ENCODE measurements around the gene ELOVL6. TPM values are rescaled to one million over a fixed set of nuclear protein-coding genes. Genes with fewer than 3 reads are reported as not detected.

ELOVL6 gene
- total and polyA plus RNA-seq, 2 experiments from 2014 or later: 12.8 to 18.1 TPM

DNA sequence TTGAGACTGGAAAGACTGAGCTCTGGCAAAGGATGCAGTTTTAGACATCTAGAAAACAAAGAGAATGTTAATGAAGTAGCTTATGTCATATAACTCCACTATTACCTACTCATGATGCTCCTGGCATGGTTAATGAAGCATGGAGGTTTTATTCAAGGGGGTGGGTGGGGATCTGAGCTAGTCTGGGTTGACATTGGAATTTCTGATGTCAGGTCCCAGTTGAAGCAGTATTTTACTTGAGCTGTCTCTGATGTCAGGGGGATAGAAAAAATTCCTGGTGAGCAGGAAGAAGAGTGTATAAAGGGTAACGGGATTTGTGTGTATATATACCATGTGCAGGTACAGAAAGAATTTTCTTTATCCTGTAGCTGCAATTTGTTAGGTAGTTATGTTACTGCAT is 102.0 kb downstream of the ELOVL6 start:
- Histone ChIP-seq H2AFZ (no peak overlapping the region), H4K20me1 (ENCODE audit: insufficient read depth, poor library complexity, severe bottlenecking) (no peaks in the 10 kb centered on the region), H3K4me3 (no peak overlapping the region), H3K4me2 (no peak overlapping the region), H3K9me2 (replicated peaks; ENCODE audit: insufficient read depth) (no peaks in the 10 kb centered on the region), H3K27me3 (no peaks in the 10 kb centered on the region), H3K4me1 (ENCODE audit: insufficient read depth) (no peaks in the 10 kb centered on the region), H3K36me3 (replicated peaks; ENCODE audit: insufficient read depth, low read depth) (no peaks in the 10 kb centered on the region), H3K9me3 (ENCODE audit: low read depth) (no peaks in the 10 kb centered on the region), H3K27ac (no peak overlapping the region), H3K79me2 (no peaks in the 10 kb centered on the region)
- TF ChIP-seq EZH2phosphoT487 (IDR thresholded peaks at IDR 0.05; ENCODE audit: low read depth, severe bottlenecking, unreplicated experiment) (no peak), EZH2 (IDR thresholded peaks at IDR 0.05; ENCODE audit: borderline replicate concordance) (no peak)
- TF ChIP-seq, protein P1, sequence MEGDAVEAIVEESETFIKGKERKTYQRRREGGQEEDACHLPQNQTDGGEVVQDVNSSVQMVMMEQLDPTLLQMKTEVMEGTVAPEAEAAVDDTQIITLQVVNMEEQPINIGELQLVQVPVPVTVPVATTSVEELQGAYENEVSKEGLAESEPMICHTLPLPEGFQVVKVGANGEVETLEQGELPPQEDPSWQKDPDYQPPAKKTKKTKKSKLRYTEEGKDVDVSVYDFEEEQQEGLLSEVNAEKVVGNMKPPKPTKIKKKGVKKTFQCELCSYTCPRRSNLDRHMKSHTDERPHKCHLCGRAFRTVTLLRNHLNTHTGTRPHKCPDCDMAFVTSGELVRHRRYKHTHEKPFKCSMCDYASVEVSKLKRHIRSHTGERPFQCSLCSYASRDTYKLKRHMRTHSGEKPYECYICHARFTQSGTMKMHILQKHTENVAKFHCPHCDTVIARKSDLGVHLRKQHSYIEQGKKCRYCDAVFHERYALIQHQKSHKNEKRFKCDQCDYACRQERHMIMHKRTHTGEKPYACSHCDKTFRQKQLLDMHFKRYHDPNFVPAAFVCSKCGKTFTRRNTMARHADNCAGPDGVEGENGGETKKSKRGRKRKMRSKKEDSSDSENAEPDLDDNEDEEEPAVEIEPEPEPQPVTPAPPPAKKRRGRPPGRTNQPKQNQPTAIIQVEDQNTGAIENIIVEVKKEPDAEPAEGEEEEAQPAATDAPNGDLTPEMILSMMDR (IDR thresholded peaks at IDR 0.05; ENCODE audit: poor library complexity): no peak
- DNase-seq (ENCODE audit: low spot score): no peak
- WGBS (ENCODE audit: low lambda C conversion rate, missing lambda C conversion rate): 90% methylated on average over 1 of the region's 1 CpG

DNA sequence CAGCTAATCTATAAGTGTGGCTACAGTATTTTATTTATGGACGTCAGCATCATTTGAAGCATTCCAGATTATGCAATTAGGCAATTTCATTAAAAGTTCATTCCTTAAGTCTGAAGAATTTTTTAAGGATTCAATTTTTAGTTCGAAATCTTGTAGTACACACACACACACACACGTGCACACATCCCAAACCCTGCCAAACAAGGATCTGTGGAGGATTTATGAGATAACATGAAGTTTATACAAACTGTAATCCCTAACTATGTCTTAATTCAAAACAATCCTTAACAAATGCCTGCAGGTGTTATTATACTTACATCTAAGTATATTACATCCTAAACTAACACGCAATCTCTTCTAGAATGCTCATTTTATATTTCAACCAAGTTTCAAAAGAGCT is 105.8 kb downstream of the ELOVL6 start:
- Histone ChIP-seq H3K9me3 (ENCODE audit: low read depth) (no peaks in the 10 kb centered on the region), H3K9me2 (replicated peaks; ENCODE audit: insufficient read depth) (no peaks in the 10 kb centered on the region), H3K4me1 (ENCODE audit: insufficient read depth) (no peaks in the 10 kb centered on the region), H3K4me3 (no peak overlapping the region), H2AFZ (no peak overlapping the region), H3K79me2 (no peaks in the 10 kb centered on the region), H4K20me1 (ENCODE audit: insufficient read depth, poor library complexity, severe bottlenecking) (no peaks in the 10 kb centered on the region), H3K36me3 (replicated peaks; ENCODE audit: insufficient read depth, low read depth) (no peaks in the 10 kb centered on the region), H3K4me2 (no peak overlapping the region), H3K27ac (no peak overlapping the region), H3K27me3 (no peaks in the 10 kb centered on the region)
- 70% methylated on average over 4 of the region's 4 CpGs for WGBS (ENCODE audit: low lambda C conversion rate, missing lambda C conversion rate)
- DNase-seq (ENCODE audit: low spot score): no peak
- TF ChIP-seq, protein P1 (IDR thresholded peaks at IDR 0.05; ENCODE audit: poor library complexity): no peak
- TF ChIP-seq EZH2phosphoT487 (IDR thresholded peaks at IDR 0.05; ENCODE audit: low read depth, severe bottlenecking, unreplicated experiment): no peak

DNA sequence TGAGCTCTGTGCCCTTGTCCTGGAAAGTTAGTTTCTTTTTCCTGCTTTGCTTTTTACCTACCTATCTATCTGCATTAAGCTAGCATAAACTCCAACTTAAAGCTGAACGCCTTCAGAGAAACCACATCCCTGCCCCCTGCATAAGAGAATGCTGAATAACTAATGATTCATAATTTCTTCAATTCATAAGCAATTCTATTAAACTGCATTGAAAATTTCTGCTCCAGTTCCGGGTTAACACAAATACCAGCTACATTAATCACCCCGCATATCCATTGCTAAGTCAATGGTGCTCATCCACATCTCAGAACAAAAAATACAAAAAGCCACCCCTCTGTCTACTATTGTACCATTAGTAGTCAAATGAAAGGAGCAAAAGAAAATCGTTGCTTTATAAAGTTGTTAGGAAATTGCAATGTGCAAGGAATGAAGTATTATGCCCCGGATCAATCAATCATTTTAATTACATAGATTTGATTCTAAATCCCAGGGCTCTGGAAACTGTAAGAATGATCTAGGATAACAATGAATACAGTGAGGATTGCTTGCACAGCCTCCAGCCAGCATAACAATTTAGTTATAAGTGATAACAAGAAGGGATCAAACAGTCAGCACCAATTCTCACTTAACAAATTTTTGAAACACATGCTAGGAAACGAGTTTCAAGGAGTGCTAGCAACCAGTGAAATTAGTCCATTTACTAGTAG is 106.8 kb downstream of the ELOVL6 start:
- H4K20me1 ChIP-seq (ENCODE audit: insufficient read depth, poor library complexity, severe bottlenecking): no peaks in the 10 kb centered on the region
- H2AFZ ChIP-seq: no peak overlapping the region
- H3K79me2 ChIP-seq: no peaks in the 10 kb centered on the region
- no peaks in the 10 kb centered on the region for H3K9me2 ChIP-seq (replicated peaks; ENCODE audit: insufficient read depth)
- H3K27me3 ChIP-seq: no peaks in the 10 kb centered on the region
- no peak overlapping the region for H3K27ac ChIP-seq
- H3K4me2 ChIP-seq: no peak overlapping the region
- no peaks in the 10 kb centered on the region for H3K4me1 ChIP-seq (ENCODE audit: insufficient read depth)
- H3K4me3 ChIP-seq: no peak overlapping the region
- WGBS (ENCODE audit: low lambda C conversion rate, missing lambda C conversion rate): 82% methylated on average over 6 of the region's 6 CpGs
- no peaks in the 10 kb centered on the region for H3K36me3 ChIP-seq (replicated peaks; ENCODE audit: insufficient read depth, low read depth)
- TF ChIP-seq EZH2 (IDR thresholded peaks at IDR 0.05; ENCODE audit: borderline replicate concordance) (no peak), EZH2phosphoT487 (IDR thresholded peaks at IDR 0.05; ENCODE audit: low read depth, severe bottlenecking, unreplicated experiment) (no peak)
- TF ChIP-seq, protein P1 (IDR thresholded peaks at IDR 0.05; ENCODE audit: poor library complexity): no peak
- no peaks in the 10 kb centered on the region for H3K9me3 ChIP-seq (ENCODE audit: low read depth)
- DNase-seq (ENCODE audit: low spot score): no peak

Data from hepatocyte (in vitro differentiated cells).